SK-N-SH (cell line): ENCODE measurements around the gene SPTBN5.

Experiments used
- GABPA ChIP-seq: IDR thresholded peaks from 2 replicates; pipeline ENCODE4 v1.4.0; 2012; ENCODE audit warnings: low read depth, mild to moderate bottlenecking
- RAD21 ChIP-seq: IDR thresholded peaks from 2 replicates; pipeline ENCODE4 v1.6.1; 2012; ENCODE audit warnings: mild to moderate bottlenecking, low read length
- TAF1 ChIP-seq: IDR thresholded peaks from 2 replicates; pipeline ENCODE4 v1.6.1; 2012; ENCODE audit warnings: low read depth, mild to moderate bottlenecking, low read length, moderate library complexity, borderline replicate concordance
- YY1 ChIP-seq: IDR thresholded peaks from 2 replicates; pipeline ENCODE4 v1.4.0; 2012; ENCODE audit warnings: low read depth, mild to moderate bottlenecking
- TF ChIP-seq, protein P1 (sequence below): fragments of 200-600 bp; sonication (generic); IDR thresholded peaks from 2 replicates; pipeline ENCODE4 v1.6.1; 2017; ENCODE audit warnings: antibody characterized with exemption, mild to moderate bottlenecking, moderate library complexity

- TF ChIP-seq GABPA (no peak), RAD21 (no peak), TAF1 (no peak), YY1 (no peak)
- TF ChIP-seq, protein P1, sequence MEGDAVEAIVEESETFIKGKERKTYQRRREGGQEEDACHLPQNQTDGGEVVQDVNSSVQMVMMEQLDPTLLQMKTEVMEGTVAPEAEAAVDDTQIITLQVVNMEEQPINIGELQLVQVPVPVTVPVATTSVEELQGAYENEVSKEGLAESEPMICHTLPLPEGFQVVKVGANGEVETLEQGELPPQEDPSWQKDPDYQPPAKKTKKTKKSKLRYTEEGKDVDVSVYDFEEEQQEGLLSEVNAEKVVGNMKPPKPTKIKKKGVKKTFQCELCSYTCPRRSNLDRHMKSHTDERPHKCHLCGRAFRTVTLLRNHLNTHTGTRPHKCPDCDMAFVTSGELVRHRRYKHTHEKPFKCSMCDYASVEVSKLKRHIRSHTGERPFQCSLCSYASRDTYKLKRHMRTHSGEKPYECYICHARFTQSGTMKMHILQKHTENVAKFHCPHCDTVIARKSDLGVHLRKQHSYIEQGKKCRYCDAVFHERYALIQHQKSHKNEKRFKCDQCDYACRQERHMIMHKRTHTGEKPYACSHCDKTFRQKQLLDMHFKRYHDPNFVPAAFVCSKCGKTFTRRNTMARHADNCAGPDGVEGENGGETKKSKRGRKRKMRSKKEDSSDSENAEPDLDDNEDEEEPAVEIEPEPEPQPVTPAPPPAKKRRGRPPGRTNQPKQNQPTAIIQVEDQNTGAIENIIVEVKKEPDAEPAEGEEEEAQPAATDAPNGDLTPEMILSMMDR = no peak
These were observed 74.3 kb downstream of the SPTBN5 start for GRCh38 chr15:41819455-41820050.
